Astrocyte of the cerebellum (primary cell): ENCODE measurements around the gene PPP1R12B.
"Not testable (repeated sequence)": the region's sequence is repeated elsewhere in the genome, so short reads cannot be mapped to it uniquely, and the experiment has no call there.

Experiments
- DNase-seq: peaks from one replicate; pipeline ENCODE4 v3.0.0-alpha.2; 2011; ENCODE audit warnings: low read depth
- H3K4me3 ChIP-seq: 2 replicates; pipeline ENCODE4 v1.5.1; 2011; ENCODE audit warnings: mild to moderate bottlenecking, low read depth, low read length, moderate library complexity
- CTCF ChIP-seq: IDR thresholded peaks from 2 replicates; pipeline ENCODE4 v1.5.1; 2012; ENCODE audit warnings: low read length, low read depth, moderate library complexity, mild to moderate bottlenecking; ENCODE audit errors: missing control alignments
- in situ Hi-C: cut with HindIII; loops from 2 replicates; pipeline ENCODE4 v1.10.0; 2017; ENCODE audit warnings: low sequenced_read_pairs

Gene PPP1R12B

GRCh38 chr1:202638019-202638700 lies 289.7 kb downstream of the PPP1R12B start:
- TF ChIP-seq CTCF: no peak
- no peak overlapping the region for H3K4me3 ChIP-seq
- in situ Hi-C loops: no loop called here
- DNase-seq: no peak

- H3K4me3 ChIP-seq, DNase-seq, in situ Hi-C loops: not testable (repeated sequence)
Measured at GRCh38 chr1:202638701-202639305, 290.3 kb downstream of the PPP1R12B start.

- no peak for DNase-seq
- no peak for TF ChIP-seq CTCF
- no peak overlapping the region for H3K4me3 ChIP-seq
- in situ Hi-C loops: no loop called here
Measured at GRCh38 chr1:202639500-202639899, 291.0 kb downstream of the PPP1R12B start.

- in situ Hi-C loops: no loop called here
- TF ChIP-seq CTCF: no peak
- H3K4me3 ChIP-seq: no peak overlapping the region
- no peak for DNase-seq
Measured at GRCh38 chr1:202642212-202642611, 293.7 kb downstream of the PPP1R12B start.
